ENCODE results near the gene MTCH2.
A peak's percentile ranks its signal among the peaks of the same experiment; 100 is the strongest.

Gene MTCH2

GRCh38 chr11:47591764-47592163 lies 50.6 kb downstream of the MTCH2 start:
- no peak for DNase-seq (ENCODE audit: low read depth in 1 of 2, low spot score in 1 of 2)

GRCh38 chr11:47589977-47590861 lies 52.1 kb downstream of the MTCH2 start:
- DNase-seq (ENCODE audit: low read depth in 1 of 2, low spot score in 1 of 2): no peak

- no peak for DNase-seq (ENCODE audit: low read depth in 1 of 2, low spot score in 1 of 2)
Observed at GRCh38 chr11:47589584-47589976, 52.8 kb downstream of the MTCH2 start.

- no peak for DNase-seq (ENCODE audit: low read depth in 1 of 2, low spot score in 1 of 2)
Observed at GRCh38 chr11:47589118-47589517, 53.2 kb downstream of the MTCH2 start.

- DNase-seq (ENCODE audit: low read depth in 1 of 2, low spot score in 1 of 2): no peak
Observed at GRCh38 chr11:47587723-47588326, 54.5 kb downstream of the MTCH2 start.

- no peak for DNase-seq (ENCODE audit: low read depth in 1 of 2, low spot score in 1 of 2)
Observed at GRCh38 chr11:47587039-47587716, 55.2 kb downstream of the MTCH2 start.

- no peak for DNase-seq (ENCODE audit: low read depth in 1 of 2, low spot score in 1 of 2)
Observed at GRCh38 chr11:47586098-47586855, 56.1 kb downstream of the MTCH2 start, which contains the start of gene FAM180B. TSS of gene FAM180B (plus strand) at chr11:47586678. CDS start at chr11:47586769, 91 bp downstream.

- no peak for DNase-seq (ENCODE audit: low read depth in 1 of 2, low spot score in 1 of 2)
Observed at GRCh38 chr11:47583844-47584243, 58.5 kb downstream of the MTCH2 start.

- DNase-seq (ENCODE audit: low read depth in 1 of 2, low spot score in 1 of 2): peak; percentile 85 to 89
Observed at GRCh38 chr11:47578524-47579494, 63.5 kb downstream of the MTCH2 start, which contains the start of the genes KBTBD4 and NDUFS3. TSS of gene KBTBD4 (minus strand) at chr11:47578970. CDS start at chr11:47578951, 19 bp downstream. TSS of gene NDUFS3 (plus strand) at chr11:47579074. CDS start at chr11:47579092, 18 bp downstream.

- DNase-seq (ENCODE audit: low read depth in 1 of 2, low spot score in 1 of 2): no peak
Observed at GRCh38 chr11:47577460-47578041, 64.8 kb downstream of the MTCH2 start.

- DNase-seq (ENCODE audit: low read depth in 1 of 2, low spot score in 1 of 2): no peak
Observed at GRCh38 chr11:47573321-47573720, 69.0 kb downstream of the MTCH2 start.

GRCh38 chr11:47572715-47573255 lies 69.6 kb downstream of the MTCH2 start:
- DNase-seq (ENCODE audit: low read depth in 1 of 2, low spot score in 1 of 2): no peak

- DNase-seq (ENCODE audit: low read depth in 1 of 2, low spot score in 1 of 2): no peak
Observed at GRCh38 chr11:47571895-47572294, 70.5 kb downstream of the MTCH2 start.

- DNase-seq (ENCODE audit: low read depth in 1 of 2, low spot score in 1 of 2): no peak
Observed at GRCh38 chr11:47571357-47571729, 71.0 kb downstream of the MTCH2 start.

- DNase-seq (ENCODE audit: low read depth in 1 of 2, low spot score in 1 of 2): no peak
Observed at GRCh38 chr11:47570651-47571356, 71.6 kb downstream of the MTCH2 start.

GRCh38 chr11:47569646-47570045 lies 72.7 kb downstream of the MTCH2 start:
- DNase-seq (ENCODE audit: low read depth in 1 of 2, low spot score in 1 of 2): no peak

All from activated CD4-positive, alpha-beta T cell treated with anti-CD3 and anti-CD28 coated beads, Interleukin-2, amount 50 U/mL, for 24 hours (primary cell).